GM19193 (cell line): Measurements from ENCODE around the gene TGFA.

Experiments
- POLR2A ChIP-seq: IDR thresholded peaks from 4 replicates; pipeline ENCODE4 v1.6.1; 2011; ENCODE audit not compliant: insufficient read depth, insufficient read length; ENCODE audit errors: extremely low read depth

Gene TGFA

DNA sequence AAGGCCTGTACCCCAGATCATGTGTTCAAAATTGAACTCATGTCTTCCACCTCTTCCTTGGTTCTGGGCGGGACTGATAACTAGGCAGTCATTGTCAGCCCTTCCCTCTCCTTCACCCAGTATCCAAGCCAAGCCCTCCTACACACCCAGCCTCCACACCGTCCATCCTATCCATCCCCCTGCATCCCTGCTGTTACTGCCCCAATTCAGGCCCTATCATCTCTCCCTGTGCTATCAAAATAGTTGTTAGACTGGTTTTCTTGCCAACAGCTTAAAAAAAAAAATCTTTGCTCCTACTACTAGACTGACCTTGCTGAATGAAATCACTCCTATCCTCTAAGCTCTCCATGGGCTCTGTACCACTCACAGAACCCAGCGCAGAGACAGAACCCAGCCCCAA is 32.8 kb downstream of the TGFA start:
- no peak for TF ChIP-seq POLR2A

DNA sequence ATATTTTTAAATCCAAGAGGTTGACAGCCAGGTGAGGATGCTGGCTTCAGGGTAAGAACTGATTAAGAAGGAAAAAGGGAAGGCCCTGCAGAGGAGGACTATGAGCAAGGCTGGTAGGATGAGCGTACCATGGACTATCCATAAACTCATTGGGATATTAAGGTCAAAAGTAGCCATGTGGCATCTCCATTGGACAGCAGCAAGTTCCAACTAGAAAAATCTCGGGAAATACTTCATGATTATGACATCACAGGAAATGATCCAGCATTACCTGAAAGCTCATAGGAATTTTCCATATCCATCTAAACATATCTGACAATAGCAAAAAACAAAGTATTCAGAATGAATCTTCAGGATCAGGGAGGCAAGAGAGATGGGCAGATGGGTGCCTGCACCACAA is 34.2 kb downstream of the TGFA start:
- TF ChIP-seq POLR2A, result no peak

DNA sequence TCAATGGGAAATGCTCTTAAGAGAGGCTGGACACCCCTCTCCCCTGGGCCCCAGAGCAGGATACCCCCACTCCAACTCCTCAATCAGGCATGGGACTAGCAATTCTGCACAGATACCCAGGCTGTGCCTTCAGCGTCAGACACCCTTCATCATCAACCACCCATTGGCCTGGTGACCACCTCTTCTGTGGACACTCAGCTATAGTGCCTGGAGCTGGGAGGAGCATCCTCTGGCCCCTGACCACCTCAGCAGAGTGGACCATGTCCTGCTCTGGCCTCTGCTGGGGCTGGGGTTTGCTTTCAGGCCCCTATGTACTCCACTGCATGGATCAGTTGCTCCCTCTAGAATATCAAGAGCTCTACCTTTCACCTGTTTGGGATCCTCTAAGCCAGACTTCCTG is 35.1 kb downstream of the TGFA start:
- TF ChIP-seq POLR2A, result no peak

DNA sequence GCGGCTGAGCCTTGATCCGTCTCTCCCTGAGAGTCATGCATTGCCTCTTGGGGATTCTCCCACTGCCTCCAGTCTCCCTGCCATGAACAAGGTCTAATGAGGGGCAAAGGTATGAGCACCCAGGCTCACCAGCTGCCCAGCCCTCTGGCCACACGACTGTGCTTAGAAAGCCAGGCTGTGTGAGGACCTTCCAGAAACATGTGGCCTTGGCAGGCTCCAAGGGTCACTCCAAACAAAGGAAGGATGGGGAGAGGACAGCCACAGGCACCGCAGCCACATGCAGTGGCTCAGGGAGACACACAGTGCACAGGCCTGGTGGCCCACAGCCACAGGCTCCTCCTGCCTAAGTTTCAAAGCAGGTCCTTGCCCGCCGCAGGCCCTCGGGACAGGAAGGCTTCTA is 35.8 kb downstream of the TGFA start:
- no peak for TF ChIP-seq POLR2A

DNA sequence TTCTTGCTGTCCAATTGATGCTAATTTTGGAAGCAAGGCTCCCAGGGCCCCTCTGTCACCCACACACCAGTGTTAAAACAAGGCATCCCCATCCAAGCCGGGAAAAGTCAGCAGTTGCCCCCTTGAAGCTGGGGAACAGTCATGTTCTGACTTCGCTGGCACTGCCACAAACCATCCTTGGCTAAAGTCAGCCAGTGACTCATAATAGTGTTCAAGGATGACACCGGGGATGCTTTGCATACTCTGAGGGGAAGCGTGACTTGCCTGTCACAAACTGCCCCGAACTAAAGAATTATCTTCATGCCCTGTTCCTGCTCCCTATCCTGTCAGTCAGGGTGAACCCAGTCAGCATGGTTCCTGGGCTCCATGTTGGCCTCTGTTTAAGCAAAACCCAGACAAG is 37.0 kb downstream of the TGFA start:
- TF ChIP-seq POLR2A, result no peak

DNA sequence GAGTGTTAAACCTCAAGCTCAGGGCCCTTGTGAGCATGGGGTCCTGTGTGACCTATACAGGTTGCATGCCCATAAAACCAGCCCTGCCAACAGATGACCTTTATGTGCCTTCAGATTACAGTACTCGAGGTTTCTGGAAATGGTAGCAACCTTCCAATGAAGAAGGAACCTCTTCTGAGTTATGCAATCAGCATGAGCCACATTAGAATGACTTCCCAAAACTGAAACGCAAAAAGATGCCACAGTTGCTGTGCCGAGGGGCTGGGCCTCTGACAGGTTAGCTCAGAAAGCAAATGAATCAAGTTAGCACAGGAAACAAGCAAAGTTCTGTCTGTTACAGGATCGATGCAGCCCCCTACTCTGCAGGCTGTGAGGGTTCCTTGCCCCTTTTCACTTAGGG is 37.7 kb downstream of the TGFA start:
- no peak for TF ChIP-seq POLR2A

DNA sequence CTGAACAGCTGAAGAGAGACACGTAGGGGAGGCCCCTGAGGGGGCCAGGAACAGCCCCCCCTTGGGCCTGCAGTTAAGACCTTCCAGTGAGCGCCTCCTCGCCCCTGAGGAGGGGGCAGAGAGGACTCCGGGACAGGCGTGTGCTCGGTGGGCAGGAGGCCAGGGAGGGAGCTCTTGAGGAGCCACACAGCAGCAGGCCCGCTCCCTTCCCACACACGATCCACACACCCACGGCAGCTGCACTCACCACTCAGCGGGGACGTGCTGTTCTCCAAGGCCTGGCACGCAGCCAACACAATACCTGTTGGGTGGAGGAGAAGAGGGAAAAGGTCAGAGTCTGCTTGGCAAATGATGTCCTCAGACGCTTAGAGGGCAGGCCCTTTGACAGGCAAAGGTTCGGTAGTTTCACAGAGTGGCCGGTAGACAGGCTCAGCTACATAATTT is 39.0 kb downstream of the TGFA start:
- no peak for TF ChIP-seq POLR2A

DNA sequence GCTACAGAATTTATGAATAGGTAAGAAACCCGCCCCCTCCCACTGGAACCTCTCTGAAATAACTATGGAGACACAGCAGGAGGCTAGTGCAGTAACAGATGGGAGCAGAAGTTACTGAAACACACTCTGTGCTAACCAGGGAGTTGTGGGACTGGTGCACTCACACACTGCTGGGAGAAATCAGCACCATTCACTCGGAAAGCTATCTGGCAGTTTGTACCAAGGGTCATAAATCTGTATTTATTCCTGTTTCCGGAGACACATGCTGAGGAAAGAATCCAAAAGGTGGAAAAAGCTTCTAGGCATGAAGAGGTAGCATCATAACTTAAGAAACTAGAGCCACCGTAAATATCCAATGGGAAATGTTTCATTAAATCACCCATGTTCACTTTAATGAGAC is 39.9 kb downstream of the TGFA start:
- no peak for TF ChIP-seq POLR2A

DNA sequence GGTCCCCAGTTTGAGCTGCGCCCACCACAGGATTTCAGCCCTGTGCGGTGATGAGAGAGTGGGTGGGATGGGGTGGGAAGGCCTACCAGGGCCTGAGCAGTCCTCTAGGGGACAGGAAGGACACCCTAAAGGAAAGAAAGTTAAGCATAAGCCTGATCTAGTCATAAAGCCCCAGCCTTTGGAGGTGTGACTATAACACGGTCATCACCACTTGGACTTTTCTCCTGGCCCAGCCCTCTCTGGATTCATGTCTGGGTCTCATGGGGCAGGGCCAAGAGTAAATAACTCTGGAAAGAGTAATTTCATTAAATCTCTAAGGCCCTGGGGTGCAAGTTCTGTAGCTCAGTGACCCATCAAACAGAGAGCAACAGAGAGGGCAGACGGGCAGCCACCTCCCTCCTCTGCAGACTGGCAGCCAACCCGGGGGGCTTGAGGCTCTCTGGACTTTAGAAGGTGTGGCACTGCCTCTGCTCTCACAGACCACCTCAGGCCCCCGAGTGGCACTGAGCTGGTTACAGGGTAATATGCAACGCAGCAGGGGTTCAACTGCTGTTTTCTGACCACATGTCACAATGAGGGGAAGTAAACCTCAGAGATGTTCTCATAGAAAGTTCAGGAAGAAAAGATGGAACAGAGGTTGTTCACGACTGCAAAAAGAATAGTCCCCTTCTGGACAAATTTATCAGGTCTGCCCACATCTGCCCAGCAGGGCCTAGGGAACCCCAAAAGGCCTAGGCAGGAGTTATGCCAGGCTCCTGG is 41.5 kb downstream of the TGFA start:
- TF ChIP-seq POLR2A, result no peak

DNA sequence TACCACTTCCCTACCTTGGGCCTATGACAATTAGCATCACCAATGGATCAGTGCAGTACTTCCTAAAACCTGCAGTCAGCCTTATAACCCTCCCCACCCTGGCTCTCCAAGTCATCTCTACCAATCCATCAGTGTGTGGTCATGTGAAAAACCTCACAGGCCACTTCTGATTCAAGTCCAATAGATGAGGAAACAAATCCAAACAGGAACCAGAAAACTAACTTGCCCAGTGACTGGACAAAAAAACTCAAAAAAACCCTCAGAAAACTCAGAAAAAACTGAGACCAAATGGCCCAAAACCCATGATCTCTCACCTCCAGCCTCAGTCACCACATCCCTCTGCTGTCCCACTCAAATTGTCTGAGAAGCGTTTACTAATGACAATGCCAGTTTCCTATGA is 43.3 kb downstream of the TGFA start:
- TF ChIP-seq POLR2A, result no peak

DNA sequence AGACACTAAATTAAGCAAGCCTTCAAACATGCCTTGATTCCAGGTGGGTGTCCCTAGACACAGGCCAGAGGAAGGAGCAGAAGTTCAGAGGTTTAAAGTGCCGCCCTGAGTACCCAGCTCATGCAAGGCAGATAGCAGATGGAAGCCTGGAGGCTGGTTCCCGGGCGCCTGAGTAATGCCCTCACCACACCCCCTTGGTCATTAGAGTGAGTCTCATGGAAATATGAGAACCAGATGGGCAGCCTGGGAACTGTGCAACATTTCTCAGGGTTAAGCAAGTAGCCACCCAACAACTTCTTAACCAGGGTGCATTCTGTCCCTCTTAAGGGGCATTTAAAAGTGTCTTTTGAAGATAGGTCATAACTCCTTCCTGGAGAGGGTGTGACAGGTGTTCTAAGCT is 44.1 kb downstream of the TGFA start:
- no peak for TF ChIP-seq POLR2A

DNA sequence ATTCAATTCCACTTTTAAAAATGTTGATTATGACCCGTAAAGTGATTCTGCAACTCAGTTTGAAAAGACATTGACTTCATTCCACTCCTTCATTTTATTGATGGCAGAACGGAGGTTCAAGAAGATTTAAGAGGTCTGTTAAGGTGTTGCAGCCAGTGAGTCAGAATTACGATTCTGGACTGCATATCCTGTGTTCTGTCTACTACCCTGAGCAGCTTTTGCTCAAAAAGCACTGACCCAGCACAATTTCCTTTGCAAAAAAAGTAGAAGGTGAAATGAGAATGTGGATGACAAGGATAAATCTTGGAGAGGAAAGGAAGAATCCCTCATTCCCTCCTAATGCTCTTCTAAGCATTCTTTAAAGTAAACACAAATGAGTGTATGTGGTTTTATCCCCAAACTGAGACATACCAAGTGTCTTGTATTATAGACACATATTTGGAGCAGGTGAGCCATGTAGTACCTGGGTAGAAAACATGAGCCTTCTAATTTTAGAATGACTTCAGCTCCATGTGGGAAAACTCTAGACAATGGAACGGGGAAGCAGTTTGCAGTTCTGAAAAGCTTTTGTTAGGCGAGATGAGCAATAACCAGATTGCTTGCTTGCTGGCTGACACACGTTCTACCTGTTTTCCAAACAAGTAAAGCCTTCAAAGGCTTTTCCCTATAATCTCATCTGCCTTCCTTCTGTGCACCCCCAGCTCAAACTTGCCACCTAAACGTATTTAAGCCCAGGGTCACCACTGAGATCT is 44.7 kb downstream of the TGFA start:
- no peak for TF ChIP-seq POLR2A

DNA sequence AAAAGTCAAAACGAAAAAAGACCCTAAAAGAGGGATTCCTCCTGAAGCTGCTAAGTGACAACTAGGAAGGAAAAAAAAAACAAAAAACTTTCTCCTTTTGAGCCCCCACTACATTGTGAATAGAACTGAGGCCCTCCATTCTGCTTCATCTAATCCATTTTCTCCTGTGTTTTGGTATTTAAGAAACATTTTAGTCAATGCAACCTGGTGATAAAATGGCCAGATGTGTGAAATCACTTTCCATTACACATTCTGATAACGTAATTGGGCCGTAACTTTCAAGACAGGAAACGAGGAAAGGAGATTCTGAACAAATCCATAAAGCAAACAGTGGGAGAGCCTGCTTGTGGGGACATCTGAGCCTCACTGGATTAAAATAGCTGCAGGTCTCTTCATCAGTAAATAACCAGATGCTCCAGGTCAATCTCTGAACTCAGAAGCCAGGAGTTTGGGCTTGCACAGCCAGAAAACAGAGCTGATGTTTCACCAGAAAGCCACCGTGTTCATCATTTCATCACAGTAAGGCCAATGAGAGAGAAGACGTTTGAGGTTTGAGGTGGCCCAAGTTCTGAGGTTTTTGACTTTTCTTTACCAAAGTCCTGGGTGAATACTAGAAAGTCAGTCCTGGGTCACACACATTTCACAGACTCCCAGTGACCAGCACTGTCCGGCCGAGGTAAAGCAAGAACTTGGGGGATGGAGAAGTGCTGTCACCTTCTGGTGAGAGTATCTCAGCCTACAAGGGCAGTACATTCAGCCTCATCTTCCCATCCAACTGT is 47.8 kb downstream of the TGFA start:
- TF ChIP-seq POLR2A, result no peak

DNA sequence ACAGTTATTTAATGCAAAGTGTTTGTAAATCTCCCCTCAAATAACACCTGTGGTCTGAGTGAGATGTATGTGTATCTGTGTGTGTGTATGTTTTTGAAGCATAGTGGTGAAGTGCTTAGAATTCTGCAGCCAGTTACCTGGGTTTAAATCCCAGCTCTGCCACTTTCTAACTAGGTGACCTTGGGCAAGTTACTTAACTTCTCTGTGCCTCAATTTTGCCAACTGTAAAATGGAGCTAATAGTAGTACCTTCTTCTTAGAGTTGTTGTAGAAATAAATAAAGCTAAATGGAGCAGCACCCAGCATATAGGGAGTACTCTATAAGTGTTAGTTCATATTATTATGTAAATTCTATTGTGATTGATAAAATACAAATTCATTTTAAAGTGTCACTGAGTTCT is 48.9 kb downstream of the TGFA start:
- no peak for TF ChIP-seq POLR2A

DNA sequence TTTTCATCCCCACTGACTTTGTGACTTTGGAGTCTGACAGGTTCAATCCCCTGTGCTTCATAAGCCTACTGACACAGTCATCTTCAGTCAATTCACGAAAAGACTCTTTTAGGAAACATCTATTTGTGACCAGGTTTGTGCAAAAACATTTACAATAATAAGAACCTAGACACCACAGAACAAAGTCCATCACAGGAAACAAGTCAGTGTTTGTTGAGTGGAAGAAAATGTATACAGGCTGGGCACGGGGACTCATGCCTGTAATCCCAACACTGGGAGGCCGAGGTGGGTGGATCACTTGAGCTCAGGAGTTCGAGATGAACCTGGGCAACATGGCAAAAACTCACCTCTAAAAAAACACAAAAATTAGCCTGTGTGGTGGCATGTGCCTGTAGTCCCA is 49.7 kb downstream of the TGFA start:
- TF ChIP-seq POLR2A, result no peak
